Activated T-cell treated with anti-CD3 and anti-CD28 coated beads, Interleukin-2, amount 50 U/mL, for 24 hours (primary cell): ENCODE data around the gene TRMO.

Experiments used
- DNase-seq: peaks from one replicate; pipeline ENCODE4 v3.0.0-alpha.2; 2020
- H3K27ac Mint-ChIP-seq: 2 replicates; pipeline ENCODE4 v1.8.0; 2020; ENCODE audit warnings: mild to moderate bottlenecking, mixed read lengths
- H3K27me3 Mint-ChIP-seq: 2 replicates; pipeline ENCODE4 v1.8.0; 2020; ENCODE audit warnings: mixed read lengths
- H3K36me3 Mint-ChIP-seq: 2 replicates; pipeline ENCODE4 v1.8.0; 2020; ENCODE audit warnings: low read depth, mixed read lengths
- H3K4me1 Mint-ChIP-seq: 2 replicates; pipeline ENCODE4 v1.8.0; 2020; ENCODE audit warnings: low read depth, mixed read lengths
- H3K4me3 Mint-ChIP-seq: 2 replicates; pipeline ENCODE4 v1.8.0; 2020; ENCODE audit warnings: mild to moderate bottlenecking, moderate library complexity, mixed read lengths
- H3K9me3 Mint-ChIP-seq: 2 replicates; pipeline ENCODE4 v1.8.0; 2020; ENCODE audit warnings: mixed read lengths

The TRMO gene

DNA sequence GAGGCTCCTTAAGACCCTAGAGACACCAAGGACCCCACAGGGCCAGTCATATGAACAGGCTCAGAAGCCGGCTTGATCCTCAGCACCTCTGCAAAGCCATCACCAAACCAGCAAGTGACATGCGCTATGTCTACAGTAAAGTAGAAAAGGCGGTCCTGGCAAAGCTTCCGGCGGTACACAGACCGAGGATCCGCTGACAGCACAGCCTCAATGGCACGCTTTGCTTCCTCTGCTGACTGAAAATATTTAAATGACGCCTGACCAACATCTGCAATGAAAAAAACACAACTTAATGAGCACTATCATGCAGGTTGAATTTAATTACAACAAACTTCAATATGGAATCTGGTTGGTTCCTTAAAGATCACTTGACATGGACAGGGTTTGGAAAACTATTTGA is 17.6 kb downstream of the TRMO start:
- H3K27me3 Mint-ChIP-seq = no peaks in the 10 kb centered on the region
- DNase-seq = peak; percentile 49
- H3K9me3 Mint-ChIP-seq = no peaks in the 10 kb centered on the region
- peaks cover 69% of the 10 kb centered on the region for H3K36me3 Mint-ChIP-seq
- H3K4me1 Mint-ChIP-seq = peaks cover 81% of the 10 kb centered on the region
- H3K27ac Mint-ChIP-seq = peak overlapping the region; percentile 87
- H3K4me3 Mint-ChIP-seq = peak overlapping the region; percentile 73

DNA sequence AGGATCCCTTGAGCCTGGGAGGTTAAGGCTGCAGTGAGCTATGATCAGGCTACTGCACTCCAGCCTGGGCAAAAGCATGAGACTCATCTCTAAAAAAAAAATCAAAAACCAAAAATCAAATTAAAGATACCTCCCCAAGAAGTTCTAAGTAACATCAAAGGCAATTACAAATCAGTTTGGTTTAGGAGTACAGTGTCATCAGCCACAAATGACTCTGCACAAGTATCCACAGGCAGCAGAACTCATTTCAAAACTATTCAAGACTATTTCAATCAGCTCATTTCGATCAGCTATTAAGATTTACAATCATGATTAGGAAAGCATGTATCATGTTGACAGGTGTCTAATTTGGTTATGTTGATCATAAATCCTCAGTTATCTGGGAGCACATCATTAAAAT is 19.1 kb downstream of the TRMO start:
- Mint-ChIP-seq H3K4me3 (no peak overlapping the region), H3K9me3 (no peaks in the 10 kb centered on the region)

GRCh38 chr9:97900738-97901565 is 21.3 kb downstream of the TRMO start:
- Mint-ChIP-seq H3K27me3 (no peaks in the 10 kb centered on the region), H3K9me3 (no peaks in the 10 kb centered on the region), H3K4me1 (peaks cover 54% of the 10 kb centered on the region), H3K36me3 (peaks cover 51% of the 10 kb centered on the region), H3K4me3 (no peak overlapping the region), H3K27ac (peak overlapping the region; percentile 71)
- no peak for DNase-seq

More for the DNA sequence above, 19.1 kb downstream of the TRMO start:
- H3K27ac Mint-ChIP-seq = peak overlapping the region; percentile 45
- H3K36me3 Mint-ChIP-seq = peaks cover 58% of the 10 kb centered on the region
- H3K4me1 Mint-ChIP-seq = peaks cover 71% of the 10 kb centered on the region
- DNase-seq = no peak
- H3K27me3 Mint-ChIP-seq = no peaks in the 10 kb centered on the region

- Mint-ChIP-seq H3K27me3 (no peaks in the 10 kb centered on the region), H3K4me1 (peaks cover 54% of the 10 kb centered on the region)
These were observed 22.1 kb downstream of the TRMO start for GRCh38 chr9:97900103-97900737.

GRCh38 chr9:97895695-97896332 is 26.5 kb downstream of the TRMO start:
- H3K4me3 Mint-ChIP-seq = no peak overlapping the region
- no peak for DNase-seq
- H3K27ac Mint-ChIP-seq = no peak overlapping the region
- H3K36me3 Mint-ChIP-seq = peaks cover 32% of the 10 kb centered on the region
- H3K27me3 Mint-ChIP-seq = no peaks in the 10 kb centered on the region
- peaks cover 15% of the 10 kb centered on the region for H3K4me1 Mint-ChIP-seq
- peaks cover 4% of the 10 kb centered on the region for H3K9me3 Mint-ChIP-seq

More at GRCh38 chr9:97900103-97900737, 22.1 kb downstream of the TRMO start:
- no peaks in the 10 kb centered on the region for H3K9me3 Mint-ChIP-seq
- DNase-seq = no peak
- peaks cover 53% of the 10 kb centered on the region for H3K36me3 Mint-ChIP-seq
- H3K4me3 Mint-ChIP-seq = no peak overlapping the region
- H3K27ac Mint-ChIP-seq = peak overlapping the region; percentile 44

DNA sequence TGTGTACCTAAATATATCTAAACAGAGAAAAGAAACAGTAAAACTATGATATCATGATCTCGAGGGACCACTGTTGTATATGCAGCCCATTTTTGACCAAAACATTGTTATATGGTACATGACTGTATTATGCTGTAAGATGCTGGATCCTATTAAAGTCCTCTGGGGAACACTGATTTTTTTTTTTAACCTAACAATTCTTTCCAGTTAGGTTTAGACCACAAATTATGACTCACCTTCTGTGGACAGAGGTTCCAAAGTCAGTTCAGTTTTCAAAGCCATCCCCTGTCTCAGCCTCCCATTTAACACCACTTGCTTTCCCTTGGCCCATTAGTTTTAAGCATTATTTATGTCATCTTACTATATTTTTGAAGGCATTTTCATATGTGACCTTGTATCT is 27.1 kb downstream of the TRMO start:
- no peak for DNase-seq
- peaks cover 4% of the 10 kb centered on the region for H3K9me3 Mint-ChIP-seq
- H3K4me1 Mint-ChIP-seq = peaks cover 12% of the 10 kb centered on the region
- H3K27me3 Mint-ChIP-seq = no peaks in the 10 kb centered on the region
- H3K27ac Mint-ChIP-seq = no peak overlapping the region
- no peak overlapping the region for H3K4me3 Mint-ChIP-seq
- H3K36me3 Mint-ChIP-seq = peaks cover 26% of the 10 kb centered on the region

- Mint-ChIP-seq H3K9me3 (peaks cover 4% of the 10 kb centered on the region), H3K27ac (no peak overlapping the region), H3K4me3 (no peak overlapping the region), H3K36me3 (peaks cover 18% of the 10 kb centered on the region), H3K27me3 (no peaks in the 10 kb centered on the region), H3K4me1 (peaks cover 17% of the 10 kb centered on the region)
- DNase-seq = no peak
These were observed 29.9 kb downstream of the TRMO start for GRCh38 chr9:97892421-97892820.

- Mint-ChIP-seq H3K4me1 (peaks cover 17% of the 10 kb centered on the region), H3K36me3 (peaks cover 16% of the 10 kb centered on the region), H3K27ac (no peak overlapping the region), H3K9me3 (peaks cover 4% of the 10 kb centered on the region), H3K4me3 (no peak overlapping the region), H3K27me3 (no peaks in the 10 kb centered on the region)
- DNase-seq = no peak
These were observed 30.6 kb downstream of the TRMO start for GRCh38 chr9:97891736-97892135.

DNA sequence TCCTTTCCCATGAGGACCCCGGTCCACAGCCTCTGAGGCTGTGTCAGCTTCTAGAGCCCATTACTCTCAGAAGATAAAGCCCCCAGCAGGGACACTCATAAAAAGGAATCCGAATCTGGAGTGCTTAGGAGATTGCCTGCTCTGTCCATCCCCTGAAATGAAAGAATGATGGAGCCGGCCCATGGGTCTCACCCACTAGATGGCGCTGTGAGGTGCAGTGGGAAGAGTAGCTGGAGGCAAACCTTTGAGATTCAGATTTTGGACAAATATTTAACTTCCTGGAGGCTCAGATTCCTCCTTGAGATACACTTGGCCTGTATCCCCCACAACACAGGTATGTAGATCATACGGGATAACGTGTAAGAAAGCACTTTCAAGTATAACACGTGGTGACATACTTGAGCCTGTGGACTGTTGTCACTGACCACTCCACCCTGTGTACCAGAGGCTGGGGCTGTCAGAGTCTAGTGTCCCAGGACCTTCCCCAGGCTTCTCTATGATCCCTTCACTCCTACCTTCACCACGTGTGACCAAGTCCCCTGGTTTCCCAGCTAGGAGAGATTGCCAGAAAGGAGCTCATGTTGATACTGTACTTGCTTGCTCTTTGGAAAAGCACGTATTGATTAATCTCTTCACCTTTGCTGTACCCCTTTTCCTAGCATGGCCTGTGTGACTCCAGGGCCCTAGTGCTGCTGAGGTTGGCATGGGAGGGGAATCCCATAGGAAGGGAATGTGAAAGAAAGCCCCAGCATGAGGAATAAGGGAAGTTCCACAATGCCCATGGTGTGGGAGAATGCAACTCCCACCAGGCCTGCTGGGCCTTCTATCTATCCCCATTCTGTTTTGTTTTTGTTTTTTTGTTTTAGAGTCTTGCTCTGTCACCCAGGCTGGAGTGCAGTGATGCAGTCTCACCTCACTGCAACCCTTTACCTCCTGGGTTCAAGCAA is 32.1 kb downstream of the TRMO start:
- H3K27me3 Mint-ChIP-seq = no peaks in the 10 kb centered on the region
- peaks cover 9% of the 10 kb centered on the region for H3K4me1 Mint-ChIP-seq
- peaks cover 4% of the 10 kb centered on the region for H3K9me3 Mint-ChIP-seq
- peaks cover 10% of the 10 kb centered on the region for H3K36me3 Mint-ChIP-seq
- H3K27ac Mint-ChIP-seq = no peak overlapping the region
- H3K4me3 Mint-ChIP-seq = no peak overlapping the region
- DNase-seq = peak; percentile 74

DNA sequence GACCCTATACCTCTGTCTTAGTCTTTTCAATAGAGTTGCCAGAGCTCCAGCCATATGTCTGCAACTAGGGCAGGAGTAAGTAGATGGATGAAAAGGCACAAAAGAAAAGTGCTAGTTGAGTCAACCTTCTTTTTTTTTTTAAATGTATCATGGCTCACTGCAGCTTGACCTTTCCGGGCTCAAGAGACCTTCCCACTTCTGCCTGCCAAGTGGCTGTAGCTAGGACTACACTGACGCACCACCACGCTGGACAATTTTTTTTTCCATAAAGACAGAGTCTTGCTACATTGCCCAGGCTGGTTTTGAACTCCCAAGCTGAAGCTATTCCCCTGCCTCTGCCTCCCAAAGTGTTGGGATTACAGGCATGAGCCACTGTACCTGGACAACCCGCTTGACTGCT is 42.0 kb downstream of the TRMO start:
- no peak for DNase-seq
- Mint-ChIP-seq H3K4me3 (no peak overlapping the region), H3K27me3 (no peaks in the 10 kb centered on the region)

DNA sequence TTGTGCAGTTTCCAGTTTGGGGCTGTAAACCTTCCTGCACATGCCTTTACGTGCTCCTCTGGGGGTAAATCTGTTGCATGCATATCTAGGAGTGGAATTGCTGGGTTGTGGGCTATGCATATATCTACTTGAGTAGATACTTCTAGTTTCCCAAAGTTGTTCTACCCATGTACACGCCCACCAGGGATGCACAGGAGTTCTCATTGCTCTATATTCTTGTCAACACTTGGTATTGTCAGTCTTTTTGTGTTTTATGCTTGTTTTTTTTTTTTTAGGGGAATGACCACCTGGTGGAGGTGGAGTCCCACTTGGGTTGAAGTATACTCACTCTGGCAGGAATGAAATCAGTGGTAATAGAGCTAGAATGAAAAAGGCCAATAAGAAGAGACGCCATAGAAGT is 46.2 kb downstream of the TRMO start:
- H3K4me1 Mint-ChIP-seq = no peaks in the 10 kb centered on the region
- no peak overlapping the region for H3K27ac Mint-ChIP-seq
- H3K36me3 Mint-ChIP-seq = no peaks in the 10 kb centered on the region
- no peak for DNase-seq
- no peaks in the 10 kb centered on the region for H3K9me3 Mint-ChIP-seq
- H3K27me3 Mint-ChIP-seq = no peaks in the 10 kb centered on the region
- no peak overlapping the region for H3K4me3 Mint-ChIP-seq

More for the DNA sequence above, 42.0 kb downstream of the TRMO start:
- no peaks in the 10 kb centered on the region for H3K9me3 Mint-ChIP-seq
- H3K36me3 Mint-ChIP-seq = no peaks in the 10 kb centered on the region
- H3K27ac Mint-ChIP-seq = no peak overlapping the region
- H3K4me1 Mint-ChIP-seq = no peaks in the 10 kb centered on the region

DNA sequence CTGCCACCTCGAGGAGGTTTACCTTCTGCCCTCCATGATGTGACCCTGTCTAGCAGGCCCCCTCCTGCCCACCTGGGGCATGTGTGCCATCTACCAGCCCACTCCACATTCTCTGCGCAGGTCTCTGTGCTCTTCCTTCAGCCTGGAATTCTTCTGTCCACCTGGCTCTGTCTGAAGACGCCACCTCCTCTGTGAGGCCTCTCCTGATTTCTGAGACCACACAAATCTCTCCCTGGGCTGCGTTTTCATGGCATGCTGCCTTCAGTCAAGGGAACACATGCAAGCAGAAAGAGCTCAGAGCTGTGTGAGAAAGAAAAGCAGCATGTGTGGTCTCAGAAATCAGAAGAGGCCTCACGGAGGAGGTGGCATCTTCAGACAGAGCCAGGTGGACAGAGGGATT is 47.2 kb downstream of the TRMO start:
- Mint-ChIP-seq H3K27me3 (peaks cover 4% of the 10 kb centered on the region), H3K4me3 (no peak overlapping the region), H3K36me3 (no peaks in the 10 kb centered on the region), H3K9me3 (no peaks in the 10 kb centered on the region), H3K4me1 (no peaks in the 10 kb centered on the region), H3K27ac (no peak overlapping the region)
- no peak for DNase-seq

- no peaks in the 10 kb centered on the region for H3K36me3 Mint-ChIP-seq
These were observed 47.7 kb downstream of the TRMO start for GRCh38 chr9:97874624-97875023.

DNA sequence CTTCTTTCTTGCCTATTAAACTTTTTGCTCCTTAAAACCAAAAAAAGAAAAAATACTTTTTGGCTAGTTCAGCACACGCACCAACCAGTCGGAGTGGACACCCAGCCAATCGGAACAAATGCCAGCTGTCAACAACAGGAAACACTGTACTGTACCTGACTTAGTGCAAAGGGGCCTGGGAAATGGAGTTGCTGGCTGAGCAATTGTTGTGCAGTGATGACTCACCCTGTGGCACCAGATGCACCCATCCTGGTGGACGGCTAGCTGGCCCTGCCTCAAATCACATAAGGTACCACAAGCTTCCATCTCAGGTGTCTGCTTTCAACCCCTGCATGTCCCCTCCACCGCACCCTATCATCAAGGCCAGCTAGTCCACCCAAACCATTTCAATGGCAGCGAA is 48.4 kb downstream of the TRMO start:
- Mint-ChIP-seq H3K36me3 (no peaks in the 10 kb centered on the region), H3K9me3 (no peaks in the 10 kb centered on the region), H3K4me3 (no peak overlapping the region), H3K27ac (no peak overlapping the region), H3K27me3 (peaks cover 11% of the 10 kb centered on the region), H3K4me1 (no peaks in the 10 kb centered on the region)
- DNase-seq = no peak

More at GRCh38 chr9:97874624-97875023, 47.7 kb downstream of the TRMO start:
- H3K4me1 Mint-ChIP-seq = no peaks in the 10 kb centered on the region
- peaks cover 5% of the 10 kb centered on the region for H3K27me3 Mint-ChIP-seq
- no peak overlapping the region for H3K4me3 Mint-ChIP-seq
- no peaks in the 10 kb centered on the region for H3K9me3 Mint-ChIP-seq
- H3K27ac Mint-ChIP-seq = no peak overlapping the region
- DNase-seq = no peak
